ENCODE measurements around the gene KLF11.
A peak's percentile ranks its signal among the peaks of the same experiment; 100 is the strongest.

Gene KLF11

DNA sequence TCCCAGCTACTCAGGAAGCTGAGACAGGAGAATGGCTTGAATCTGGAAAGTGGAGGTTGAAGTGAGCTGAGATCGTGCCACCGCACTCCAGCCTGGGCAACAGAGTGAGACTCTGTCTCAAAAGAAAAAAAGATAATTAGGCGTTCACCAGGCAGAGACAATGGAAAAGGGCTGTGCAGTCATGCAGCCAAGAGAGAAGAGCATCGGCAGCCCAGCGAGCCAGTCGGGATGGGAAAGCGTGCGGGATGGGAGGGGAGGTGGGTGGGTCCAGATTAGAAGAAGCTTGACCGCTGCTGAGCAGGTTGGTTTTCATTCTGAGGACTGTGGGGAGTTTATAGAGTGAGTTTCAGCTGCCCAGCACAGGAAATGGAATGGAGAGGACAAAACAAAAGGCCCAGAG, 51.8 kb downstream of the KLF11 start:
- Histone ChIP-seq H3K9me2 (replicated peaks; ENCODE audit: insufficient read depth, low read length) (no peaks in the 10 kb centered on the region), H2AFZ (ENCODE audit: low read length) (no peak overlapping the region), H3K9ac (ENCODE audit: low read length) (no peak overlapping the region), H3K9me3 (replicated peaks; ENCODE audit: insufficient read depth, low read length) (no peaks in the 10 kb centered on the region), H3K27ac (ENCODE audit: low read length) (no peak overlapping the region), H3K36me3 (replicated peaks; ENCODE audit: insufficient read depth, low read length) (no peaks in the 10 kb centered on the region), H3K4me2 (ENCODE audit: low read depth, low read length) (no peak overlapping the region), H3K4me3 (ENCODE audit: low read length) (no peak overlapping the region), H3F3A (ENCODE audit: insufficient read depth, low read length) (no peaks in the 10 kb centered on the region), H4K20me1 (ENCODE audit: insufficient read depth, low read length) (no peaks in the 10 kb centered on the region), H3K4me1 (ENCODE audit: low read length) (peaks cover 8% of the 10 kb centered on the region; the same call in 1 of the 2 replicates), H3K79me2 (ENCODE audit: low read length) (no peaks in the 10 kb centered on the region), H3K27me3 (replicated peaks; ENCODE audit: insufficient read depth, low read length) (no peaks in the 10 kb centered on the region)
- DNase-seq, result no peak
- TF ChIP-seq EZH2phosphoT487 (IDR thresholded peaks at IDR 0.05; ENCODE audit: low read length), result no peak

DNA sequence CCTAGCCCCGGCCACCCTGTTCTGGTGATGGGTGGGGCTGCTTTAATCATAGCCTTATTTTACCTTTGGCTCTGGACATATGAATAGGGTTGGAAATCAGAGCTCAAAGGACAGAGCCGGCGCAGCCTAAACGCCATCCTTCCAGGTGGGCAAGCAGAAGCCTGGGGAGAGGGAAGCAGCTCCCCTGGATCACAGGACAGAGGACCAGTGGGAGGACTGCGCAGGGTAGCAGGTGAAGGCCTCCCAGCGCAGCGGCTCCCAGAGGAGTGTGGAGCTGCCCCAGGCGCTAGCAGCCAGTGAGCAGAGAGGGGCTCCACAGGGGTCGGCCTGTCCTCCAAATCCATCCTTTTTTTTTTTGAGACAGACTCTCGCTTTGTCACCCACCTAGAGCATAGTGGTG, 53.3 kb downstream of the KLF11 start:
- no peak overlapping the region for H3K4me2 ChIP-seq (ENCODE audit: low read depth, low read length)
- H3K9me2 ChIP-seq (replicated peaks; ENCODE audit: insufficient read depth, low read length), result no peaks in the 10 kb centered on the region
- H3F3A ChIP-seq (ENCODE audit: insufficient read depth, low read length), result no peaks in the 10 kb centered on the region
- H3K27ac ChIP-seq (ENCODE audit: low read length), result no peak overlapping the region
- H3K27me3 ChIP-seq (replicated peaks; ENCODE audit: insufficient read depth, low read length), result no peaks in the 10 kb centered on the region
- no peak overlapping the region for H3K4me3 ChIP-seq (ENCODE audit: low read length)
- H3K9me3 ChIP-seq (replicated peaks; ENCODE audit: insufficient read depth, low read length), result no peaks in the 10 kb centered on the region
- DNase-seq, result no peak
- peaks cover 8% of the 10 kb centered on the region; the same call in 1 of the 2 replicates for H3K4me1 ChIP-seq (ENCODE audit: low read length)
- no peak overlapping the region for H2AFZ ChIP-seq (ENCODE audit: low read length)
- H4K20me1 ChIP-seq (ENCODE audit: insufficient read depth, low read length), result no peaks in the 10 kb centered on the region
- H3K36me3 ChIP-seq (replicated peaks; ENCODE audit: insufficient read depth, low read length), result no peaks in the 10 kb centered on the region
- no peaks in the 10 kb centered on the region for H3K79me2 ChIP-seq (ENCODE audit: low read length)
- H3K9ac ChIP-seq (ENCODE audit: low read length), result no peak overlapping the region
- no peak for TF ChIP-seq EZH2 (optimal IDR thresholded peaks at IDR 0.05; ENCODE audit: low read depth, low read length)
- TF ChIP-seq, protein P1, sequence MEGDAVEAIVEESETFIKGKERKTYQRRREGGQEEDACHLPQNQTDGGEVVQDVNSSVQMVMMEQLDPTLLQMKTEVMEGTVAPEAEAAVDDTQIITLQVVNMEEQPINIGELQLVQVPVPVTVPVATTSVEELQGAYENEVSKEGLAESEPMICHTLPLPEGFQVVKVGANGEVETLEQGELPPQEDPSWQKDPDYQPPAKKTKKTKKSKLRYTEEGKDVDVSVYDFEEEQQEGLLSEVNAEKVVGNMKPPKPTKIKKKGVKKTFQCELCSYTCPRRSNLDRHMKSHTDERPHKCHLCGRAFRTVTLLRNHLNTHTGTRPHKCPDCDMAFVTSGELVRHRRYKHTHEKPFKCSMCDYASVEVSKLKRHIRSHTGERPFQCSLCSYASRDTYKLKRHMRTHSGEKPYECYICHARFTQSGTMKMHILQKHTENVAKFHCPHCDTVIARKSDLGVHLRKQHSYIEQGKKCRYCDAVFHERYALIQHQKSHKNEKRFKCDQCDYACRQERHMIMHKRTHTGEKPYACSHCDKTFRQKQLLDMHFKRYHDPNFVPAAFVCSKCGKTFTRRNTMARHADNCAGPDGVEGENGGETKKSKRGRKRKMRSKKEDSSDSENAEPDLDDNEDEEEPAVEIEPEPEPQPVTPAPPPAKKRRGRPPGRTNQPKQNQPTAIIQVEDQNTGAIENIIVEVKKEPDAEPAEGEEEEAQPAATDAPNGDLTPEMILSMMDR (IDR thresholded peaks at IDR 0.05; ENCODE audit: low read length), result no peak
- TF ChIP-seq EZH2phosphoT487 (IDR thresholded peaks at IDR 0.05; ENCODE audit: low read length), result no peak

DNA sequence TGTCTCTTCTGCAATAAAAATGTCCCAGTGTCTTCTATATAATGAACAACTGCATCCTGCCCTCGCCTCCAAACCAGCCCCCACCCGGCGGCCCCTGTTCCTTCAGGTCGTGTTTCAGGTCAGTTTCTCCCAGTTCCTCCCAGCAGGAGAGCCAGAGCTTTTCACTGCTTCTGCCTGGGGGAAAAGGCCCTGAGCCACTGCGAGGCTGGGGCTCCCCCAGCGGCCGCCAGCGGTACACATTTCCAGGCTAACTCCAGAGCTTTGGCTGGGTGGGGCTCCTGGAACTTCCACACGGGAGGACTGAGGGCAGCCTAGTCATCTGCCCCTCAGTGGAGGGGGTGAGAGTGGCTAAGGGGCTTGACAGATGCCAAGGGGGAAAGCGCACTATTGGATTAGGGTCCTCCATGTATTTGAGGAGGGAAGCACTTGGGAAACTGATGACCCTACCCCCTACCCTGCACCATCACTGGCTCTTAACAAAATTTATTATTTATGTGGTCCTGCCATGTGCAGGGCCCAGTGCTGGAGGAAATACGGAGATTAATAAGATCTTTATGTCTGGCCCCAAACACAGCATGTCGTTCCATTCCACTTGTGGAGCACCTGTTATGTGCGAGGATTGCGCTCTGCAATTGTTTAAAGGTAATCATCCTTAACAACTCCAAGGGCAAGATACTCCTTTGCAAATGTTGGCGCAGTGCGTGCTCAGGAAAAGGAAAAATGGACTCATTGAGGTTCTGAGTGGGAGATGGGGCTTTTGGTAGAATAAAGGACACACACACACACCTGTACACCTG, 54.2 kb downstream of the KLF11 start:
- H4K20me1 ChIP-seq (ENCODE audit: insufficient read depth, low read length), result no peaks in the 10 kb centered on the region
- peak; percentile 39 for DNase-seq
- no peaks in the 10 kb centered on the region for H3K79me2 ChIP-seq (ENCODE audit: low read length)
- no peaks in the 10 kb centered on the region for H3K9me3 ChIP-seq (replicated peaks; ENCODE audit: insufficient read depth, low read length)
- TF ChIP-seq, protein P1 (IDR thresholded peaks at IDR 0.05; ENCODE audit: low read length), result peak; percentile 93
- TF ChIP-seq EZH2phosphoT487 (IDR thresholded peaks at IDR 0.05; ENCODE audit: low read length), result no peak
- H3F3A ChIP-seq (ENCODE audit: insufficient read depth, low read length), result no peaks in the 10 kb centered on the region
- no peak overlapping the region for H3K4me3 ChIP-seq (ENCODE audit: low read length)
- no peaks in the 10 kb centered on the region for H3K27me3 ChIP-seq (replicated peaks; ENCODE audit: insufficient read depth, low read length)
- H3K36me3 ChIP-seq (replicated peaks; ENCODE audit: insufficient read depth, low read length), result no peaks in the 10 kb centered on the region
- H3K9me2 ChIP-seq (replicated peaks; ENCODE audit: insufficient read depth, low read length), result no peaks in the 10 kb centered on the region
- peaks cover 8% of the 10 kb centered on the region; the same call in 1 of the 2 replicates for H3K4me1 ChIP-seq (ENCODE audit: low read length)
- H3K9ac ChIP-seq (ENCODE audit: low read length), result no peak overlapping the region
- H2AFZ ChIP-seq (ENCODE audit: low read length), result no peak overlapping the region
- H3K4me2 ChIP-seq (ENCODE audit: low read depth, low read length), result no peak overlapping the region
- H3K27ac ChIP-seq (ENCODE audit: low read length), result no peak overlapping the region

DNA sequence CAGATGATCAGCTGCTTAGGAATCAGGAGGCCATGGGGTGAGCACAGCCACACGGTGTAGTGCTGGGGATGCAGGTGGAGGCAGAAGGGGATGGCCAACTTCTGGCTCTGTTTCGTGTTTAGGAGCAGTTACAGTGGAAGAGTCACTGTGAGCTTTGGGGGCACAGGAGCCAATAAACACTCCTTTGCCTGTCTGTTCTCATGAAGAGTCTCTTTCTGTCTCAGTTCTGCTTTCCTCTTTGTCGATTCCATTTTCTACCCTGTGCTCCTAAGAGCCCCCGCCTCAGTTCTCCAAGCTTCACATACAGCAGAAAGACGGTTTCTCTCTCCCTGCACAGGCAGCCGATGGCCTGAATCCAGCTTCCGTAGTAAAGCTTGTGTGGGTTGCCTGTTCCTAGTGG, 58.1 kb downstream of the KLF11 start:
- no peaks in the 10 kb centered on the region for H3F3A ChIP-seq (ENCODE audit: insufficient read depth, low read length)
- no peaks in the 10 kb centered on the region for H3K27me3 ChIP-seq (replicated peaks; ENCODE audit: insufficient read depth, low read length)
- no peaks in the 10 kb centered on the region for H3K36me3 ChIP-seq (replicated peaks; ENCODE audit: insufficient read depth, low read length)
- no peak overlapping the region for H3K4me2 ChIP-seq (ENCODE audit: low read depth, low read length)
- no peaks in the 10 kb centered on the region for H3K79me2 ChIP-seq (ENCODE audit: low read length)
- no peaks in the 10 kb centered on the region for H4K20me1 ChIP-seq (ENCODE audit: insufficient read depth, low read length)
- H3K9me3 ChIP-seq (replicated peaks; ENCODE audit: insufficient read depth, low read length), result no peaks in the 10 kb centered on the region
- DNase-seq, result no peak
- no peak for TF ChIP-seq EZH2 (optimal IDR thresholded peaks at IDR 0.05; ENCODE audit: low read depth, low read length)
- TF ChIP-seq, protein P1 (IDR thresholded peaks at IDR 0.05; ENCODE audit: low read length), result no peak
- peaks cover 8% of the 10 kb centered on the region; the same call in 1 of the 2 replicates for H3K4me1 ChIP-seq (ENCODE audit: low read length)
- H2AFZ ChIP-seq (ENCODE audit: low read length), result no peak overlapping the region
- no peak overlapping the region for H3K4me3 ChIP-seq (ENCODE audit: low read length)
- H3K9ac ChIP-seq (ENCODE audit: low read length), result no peak overlapping the region
- no peak overlapping the region for H3K27ac ChIP-seq (ENCODE audit: low read length)
- H3K9me2 ChIP-seq (replicated peaks; ENCODE audit: insufficient read depth, low read length), result no peaks in the 10 kb centered on the region

Data from MM.1S (cell line).